Measurements from ENCODE around the gene SARS1. TPM values are rescaled to one million over a fixed set of nuclear protein-coding genes. Genes with fewer than 3 reads are reported as not detected.

The SARS1 gene
- total and polyA plus RNA-seq, 2 donors (not counting 1 experiment from before 2014, with no cell fraction given) = 59.1 to 115 TPM

DNA sequence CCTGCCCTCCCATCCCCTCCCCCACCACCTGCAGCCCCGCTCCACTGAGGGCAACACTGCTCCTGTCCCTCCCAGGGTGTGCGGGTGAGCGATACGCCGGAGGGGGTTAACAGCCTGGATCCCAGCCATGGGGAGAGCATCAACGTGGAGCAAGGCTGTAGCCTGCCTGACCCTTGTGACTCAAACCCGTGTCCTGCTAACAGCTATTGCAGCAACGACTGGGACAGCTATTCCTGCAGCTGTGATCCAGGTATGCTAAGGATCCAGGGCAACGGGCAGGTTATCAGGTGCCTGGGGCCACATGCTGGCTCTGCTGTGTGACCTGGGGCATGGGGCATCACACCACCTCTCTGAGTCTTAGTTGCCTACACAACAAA, 50.6 kb downstream of the SARS1 start:
- ChIA-PET POLR2A (no interaction called here), CTCF (interaction anchor here (1.1 to 8.1 kb wide), 8 partner anchors 11 to 268 kb away, joined by 3 to 73 read pairs (median 8); partner anchors contain the start of gene PSRC1)
- WGBS (ENCODE audit: insufficient coverage) = 81% methylated on average over 8 of the region's 9 CpGs
- intact Hi-C loops (cut with micrococcal nuclease) = no loop called here
- H2AFZ ChIP-seq (ENCODE audit: insufficient read depth, low read depth, low read length, poor library complexity, severe bottlenecking) = no peak overlapping the region
- peaks cover 4% of the 10 kb centered on the region for H3K4me1 Mint-ChIP-seq
- H3K27ac Mint-ChIP-seq = no peak overlapping the region
- H3K9me3 Mint-ChIP-seq (ENCODE audit: insufficient read depth) = no peaks in the 10 kb centered on the region
- DNase-seq (no peak), ATAC-seq (ENCODE audit: low read depth) (no peak)
- H3K4me3 Mint-ChIP-seq = no peak overlapping the region
- H4K20me1 ChIP-seq (ENCODE audit: control insufficient read depth, insufficient read depth, low read length, poor library complexity, severe bottlenecking) = no peaks in the 10 kb centered on the region
- TF ChIP-seq, protein P1, sequence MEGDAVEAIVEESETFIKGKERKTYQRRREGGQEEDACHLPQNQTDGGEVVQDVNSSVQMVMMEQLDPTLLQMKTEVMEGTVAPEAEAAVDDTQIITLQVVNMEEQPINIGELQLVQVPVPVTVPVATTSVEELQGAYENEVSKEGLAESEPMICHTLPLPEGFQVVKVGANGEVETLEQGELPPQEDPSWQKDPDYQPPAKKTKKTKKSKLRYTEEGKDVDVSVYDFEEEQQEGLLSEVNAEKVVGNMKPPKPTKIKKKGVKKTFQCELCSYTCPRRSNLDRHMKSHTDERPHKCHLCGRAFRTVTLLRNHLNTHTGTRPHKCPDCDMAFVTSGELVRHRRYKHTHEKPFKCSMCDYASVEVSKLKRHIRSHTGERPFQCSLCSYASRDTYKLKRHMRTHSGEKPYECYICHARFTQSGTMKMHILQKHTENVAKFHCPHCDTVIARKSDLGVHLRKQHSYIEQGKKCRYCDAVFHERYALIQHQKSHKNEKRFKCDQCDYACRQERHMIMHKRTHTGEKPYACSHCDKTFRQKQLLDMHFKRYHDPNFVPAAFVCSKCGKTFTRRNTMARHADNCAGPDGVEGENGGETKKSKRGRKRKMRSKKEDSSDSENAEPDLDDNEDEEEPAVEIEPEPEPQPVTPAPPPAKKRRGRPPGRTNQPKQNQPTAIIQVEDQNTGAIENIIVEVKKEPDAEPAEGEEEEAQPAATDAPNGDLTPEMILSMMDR (IDR thresholded peaks at IDR 0.05) = no peak
- no peak for TF ChIP-seq EZH2 (IDR thresholded peaks at IDR 0.05; ENCODE audit: borderline replicate concordance, insufficient read depth, low read depth, low read length, poor library complexity, severe bottlenecking)
- H3K27me3 ChIP-seq (replicated peaks in 1 of 4; ENCODE audit: control extremely low read depth in 1 of 4, control insufficient read depth in 3 of 4, insufficient read depth in 4 of 4, low read length in 3 of 4) = peaks cover 0 to 4% (median 0%) of the 10 kb centered on the region in 4 experiments
- no peaks in the 10 kb centered on the region for H3K79me2 ChIP-seq (ENCODE audit: control insufficient read depth, insufficient read depth, low read length)
- no peaks in the 10 kb centered on the region for H3K36me3 ChIP-seq (replicated peaks in 1 of 2; ENCODE audit: control extremely low read depth in 1 of 2, control insufficient read depth in 1 of 2, extremely low read depth in 1 of 2, insufficient read depth in 2 of 2, low read length in 1 of 2)
- H3K4me2 ChIP-seq (replicated peaks; ENCODE audit: low read depth, low read length, poor library complexity, severe bottlenecking) = no peak overlapping the region
- H3K9ac ChIP-seq (ENCODE audit: low read length) = no peak overlapping the region
- H3K27ac ChIP-seq (ENCODE audit: low read length in 2 of 2) = no peak overlapping the region
- peaks cover 0 to 3% of the 10 kb centered on the region in 2 donors for H3K4me1 ChIP-seq (ENCODE audit: control insufficient read depth in 2 of 2, insufficient read depth in 2 of 2, low read length in 2 of 2)
- peaks cover 4% of the 10 kb centered on the region for H3K27me3 Mint-ChIP-seq
- no peaks in the 10 kb centered on the region for H3K9me3 ChIP-seq (ENCODE audit: control extremely low read depth in 1 of 3, control insufficient read depth in 2 of 3, insufficient read depth in 1 of 3, low read length in 2 of 3)
- H3K4me3 ChIP-seq (ENCODE audit: control extremely low read depth in 1 of 5, extremely low read depth in 1 of 5, insufficient read depth in 1 of 5, low read depth in 2 of 5, low read length in 4 of 5) = no peak overlapping the region

DNA sequence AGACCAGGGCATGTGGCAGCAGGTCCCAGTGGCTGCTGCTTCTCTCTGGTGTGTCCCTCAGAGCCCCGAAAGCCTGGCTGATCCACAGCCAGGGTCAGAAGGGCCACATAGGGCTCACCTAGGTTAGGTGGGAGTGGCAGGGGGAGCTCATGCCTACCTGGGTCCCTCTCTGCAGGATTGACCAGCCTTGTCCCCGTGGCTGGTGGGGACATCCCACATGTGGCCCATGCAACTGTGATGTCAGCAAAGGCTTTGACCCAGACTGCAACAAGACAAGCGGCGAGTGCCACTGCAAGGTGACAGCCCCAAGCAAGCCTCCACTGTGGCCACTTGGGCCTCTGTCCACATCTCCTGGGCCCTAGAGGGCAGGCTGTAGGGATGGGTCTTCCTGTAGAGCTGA, 51.3 kb downstream of the SARS1 start:
- Histone ChIP-seq H3K4me1 (ENCODE audit: control insufficient read depth in 2 of 2, insufficient read depth in 2 of 2, low read length in 2 of 2) (peaks cover 0 to 3% of the 10 kb centered on the region in 2 donors), H3K27me3 (replicated peaks in 1 of 4; ENCODE audit: control extremely low read depth in 1 of 4, control insufficient read depth in 3 of 4, insufficient read depth in 4 of 4, low read length in 3 of 4) (peaks cover 0 to 4% (median 0%) of the 10 kb centered on the region in 4 experiments), H3K36me3 (replicated peaks in 1 of 2; ENCODE audit: control extremely low read depth in 1 of 2, control insufficient read depth in 1 of 2, extremely low read depth in 1 of 2, insufficient read depth in 2 of 2, low read length in 1 of 2) (no peaks in the 10 kb centered on the region), H2AFZ (ENCODE audit: insufficient read depth, low read depth, low read length, poor library complexity, severe bottlenecking) (no peak overlapping the region), H3K9ac (ENCODE audit: low read length) (no peak overlapping the region), H3K79me2 (ENCODE audit: control insufficient read depth, insufficient read depth, low read length) (no peaks in the 10 kb centered on the region), H4K20me1 (ENCODE audit: control insufficient read depth, insufficient read depth, low read length, poor library complexity, severe bottlenecking) (no peaks in the 10 kb centered on the region), H3K4me2 (replicated peaks; ENCODE audit: low read depth, low read length, poor library complexity, severe bottlenecking) (no peak overlapping the region), H3K9me3 (ENCODE audit: control extremely low read depth in 1 of 3, control insufficient read depth in 2 of 3, insufficient read depth in 1 of 3, low read length in 2 of 3) (no peaks in the 10 kb centered on the region), H3K27ac (ENCODE audit: low read length in 2 of 2) (no peak overlapping the region), H3K4me3 (ENCODE audit: control extremely low read depth in 1 of 5, extremely low read depth in 1 of 5, insufficient read depth in 1 of 5, low read depth in 2 of 5, low read length in 4 of 5) (no peak overlapping the region)
- H3K4me3 Mint-ChIP-seq = no peak overlapping the region
- ChIA-PET CTCF (interaction anchor here (0.7 to 8.1 kb wide), 9 partner anchors 12 to 267 kb away, joined by 3 to 73 read pairs (median 7); partner anchors contain the start of gene PSRC1), POLR2A (no interaction called here)
- intact Hi-C loops (cut with micrococcal nuclease) = no loop called here
- WGBS (ENCODE audit: insufficient coverage) = 88% methylated on average over 4 of the region's 4 CpGs
- peaks cover 4% of the 10 kb centered on the region for H3K4me1 Mint-ChIP-seq
- TF ChIP-seq EZH2 (IDR thresholded peaks at IDR 0.05; ENCODE audit: borderline replicate concordance, insufficient read depth, low read depth, low read length, poor library complexity, severe bottlenecking) = no peak
- TF ChIP-seq, protein P1 (IDR thresholded peaks at IDR 0.05) = no peak
- DNase-seq = no peak
- peaks cover 4% of the 10 kb centered on the region for H3K27me3 Mint-ChIP-seq
- no peak overlapping the region for H3K27ac Mint-ChIP-seq
- H3K9me3 Mint-ChIP-seq (ENCODE audit: insufficient read depth) = no peaks in the 10 kb centered on the region
- no peak for ATAC-seq (ENCODE audit: low read depth)

Data from B cell (primary cell).